Caco-2 (cell line): ENCODE measurements around the gene MFAP3. TPM values are rescaled to one million over a fixed set of nuclear protein-coding genes. Genes with fewer than 3 reads are reported as not detected.

Experiments used
- BruUV-seq: library from RNA; stranded (reverse); fragments of 400-500 nt; replicated peaks from 2 replicates; lab custom pipeline; 2021; lab: Mats Ljungman, UMichigan
- CTCF ChIA-PET: fragments of 300-600 bp; sonication (Branson Sonifier 250); formaldehyde crosslinking; loops from one replicate; lab custom pipeline; 2022; ENCODE audit warnings: antibody characterized with exemption; lab: Charles Lee
- POLR2A ChIA-PET: fragments of 300-600 bp; sonication (Branson Sonifier 250); formaldehyde crosslinking; loops from one replicate; lab custom pipeline; 2022; ENCODE audit warnings: antibody characterized with exemption; lab: Charles Lee
- DNase-seq, 2 experiments: peaks; one replicate each; pipeline versions ENCODE4 v3.0.0 to v3.0.0-alpha.2; 2020 to 2022
- H3K27me3 ChIP-seq: replicated peaks from 2 replicates; pipeline ENCODE4 v1.6.0; 2011; ENCODE audit warnings: low read length; ENCODE audit not compliant: control insufficient read depth, insufficient read depth
- H3K36me3 ChIP-seq: 2 replicates; pipeline ENCODE4 v1.5.1; 2011; ENCODE audit warnings: low read length; ENCODE audit not compliant: control insufficient read depth, insufficient read depth
- H3K4me1 ChIP-seq: fragments of 250-450 bp; sonication (Bioruptor Pico); 2 replicates; pipeline ENCODE4 v1.5.1; 2020; ENCODE audit warnings: mild to moderate bottlenecking
- H3K4me3 ChIP-seq: 2 replicates; pipeline ENCODE4 v1.5.1; 2011; ENCODE audit warnings: low read depth, mild to moderate bottlenecking, control low read depth, low read length
- H3K9me3 ChIP-seq: fragments of 250-450 bp; sonication (Bioruptor Pico); 2 replicates; pipeline ENCODE4 v1.5.1; 2020; ENCODE audit warnings: mild to moderate bottlenecking, moderate library complexity
- H3K27ac Mint-ChIP-seq: one replicate; pipeline ENCODE4 v1.8.0; 2022; ENCODE audit warnings: mixed read lengths; ENCODE audit not compliant: unreplicated experiment
- H3K27me3 Mint-ChIP-seq: one replicate; pipeline ENCODE4 v1.8.0; 2022; ENCODE audit warnings: mixed read lengths; ENCODE audit not compliant: insufficient read depth, unreplicated experiment
- H3K36me3 Mint-ChIP-seq: one replicate; pipeline ENCODE4 v1.8.0; 2022; ENCODE audit warnings: mild to moderate bottlenecking, mixed read lengths; ENCODE audit not compliant: insufficient read depth, unreplicated experiment
- H3K4me1 Mint-ChIP-seq: one replicate; pipeline ENCODE4 v1.8.0; 2022; ENCODE audit warnings: low read depth, mixed read lengths; ENCODE audit not compliant: unreplicated experiment
- H3K4me3 Mint-ChIP-seq: one replicate; pipeline ENCODE4 v1.8.0; 2022; ENCODE audit warnings: mild to moderate bottlenecking, moderate library complexity, mixed read lengths; ENCODE audit not compliant: unreplicated experiment
- H3K9me3 Mint-ChIP-seq: one replicate; pipeline ENCODE4 v1.8.0; 2022; ENCODE audit warnings: mixed read lengths; ENCODE audit not compliant: unreplicated experiment
- CTCF ChIP-seq, 2 experiments: fragments of 200-600 bp in 1 of 2; IDR thresholded peaks; 1 replicate in 1 of 2; 2 replicates in 1 of 2; pipeline versions ENCODE4 v1.5.1 to v1.8.0; 2011 to 2022; ENCODE audit warnings: antibody characterized with exemption in 1 of 2, control low read depth in 1 of 2, inconsistent platforms in 1 of 2, low read depth in 1 of 2, low read length in 1 of 2, mild to moderate bottlenecking in 1 of 2, moderate library complexity in 1 of 2; ENCODE audit not compliant: insufficient read depth in 1 of 2, severe bottlenecking in 1 of 2, unreplicated experiment in 1 of 2
- intact Hi-C: fragments of 100-400 bp; cut with micrococcal nuclease; formaldehyde crosslinking; loops from one replicate; pipeline ENCODE4 v1.10.0; 2022; ENCODE audit not compliant: unreplicated experiment
- total RNA-seq: library from RNA; stranded (reverse); gene quantifications from 2 replicates; pipeline ENCODE4 v1.2.3, GENCODE V29; 2022

MFAP3 gene
- total RNA-seq, 1 experiment from 2014 or later, result 24.1 TPM

GRCh38 chr5:154055201-154055600 is 16.4 kb downstream of the MFAP3 start:
- Histone ChIP-seq H3K27me3 (no peaks in the 10 kb centered on the region), H3K4me3 (no peak overlapping the region), H3K9me3 (no peaks in the 10 kb centered on the region), H3K4me1 (no peaks in the 10 kb centered on the region), H3K36me3 (no peaks in the 10 kb centered on the region; the same call in 1 of the 2 replicates)
- no peak for TF ChIP-seq CTCF (IDR thresholded peaks at IDR 0.05; ENCODE audit: insufficient read depth in 1 of 2, low read depth in 1 of 2, low read length in 1 of 2, severe bottlenecking in 1 of 2, unreplicated experiment in 1 of 2)
- Mint-ChIP-seq H3K4me1 (no peaks in the 10 kb centered on the region), H3K27me3 (no peaks in the 10 kb centered on the region), H3K4me3 (no peak overlapping the region), H3K27ac (no peak overlapping the region), H3K36me3 (peaks cover 15% of the 10 kb centered on the region), H3K9me3 (no peaks in the 10 kb centered on the region)
- DNase-seq, result no peak
- POLR2A ChIA-PET, result interaction anchor here (1.0 kb wide), 1 partner anchor 16 kb away, joined by 3 read pairs; the partner anchor contains the start of genes FAM114A2 and MFAP3
- intact Hi-C loops, result no loop called here
- CTCF ChIA-PET, result interaction anchor here (0.6 kb wide), 1 partner anchor 94 kb away, joined by 3 read pairs; no protein-coding TSS in a partner anchor
- BruUV-seq, result no TSS peak

GRCh38 chr5:154058055-154059038 is 19.6 kb downstream of the MFAP3 start:
- Mint-ChIP-seq H3K9me3 (no peaks in the 10 kb centered on the region), H3K36me3 (peaks cover 15% of the 10 kb centered on the region), H3K4me3 (no peak overlapping the region), H3K4me1 (no peaks in the 10 kb centered on the region), H3K27ac (no peak overlapping the region), H3K27me3 (no peaks in the 10 kb centered on the region)
- Histone ChIP-seq H3K36me3 (no peaks in the 10 kb centered on the region; the same call in 1 of the 2 replicates), H3K27me3 (no peaks in the 10 kb centered on the region), H3K4me3 (no peak overlapping the region), H3K9me3 (no peaks in the 10 kb centered on the region), H3K4me1 (no peaks in the 10 kb centered on the region)
- POLR2A ChIA-PET, result interaction anchor here (0.6 kb wide), 2 partner anchors 55 to 94 kb away, joined by 5 to 12 read pairs; no protein-coding TSS in a partner anchor
- intact Hi-C loops, result no loop called here
- DNase-seq, result no peak
- CTCF ChIA-PET, result interaction anchor here (0.7 kb wide), 1 partner anchor 14 kb away, joined by 4 read pairs; no protein-coding TSS in a partner anchor
- no peak for TF ChIP-seq CTCF (IDR thresholded peaks at IDR 0.05; ENCODE audit: insufficient read depth in 1 of 2, low read depth in 1 of 2, low read length in 1 of 2, severe bottlenecking in 1 of 2, unreplicated experiment in 1 of 2)
- no TSS peak for BruUV-seq

GRCh38 chr5:154059039-154059430 is 20.3 kb downstream of the MFAP3 start:
- Mint-ChIP-seq H3K4me3 (no peak overlapping the region), H3K27ac (no peak overlapping the region), H3K4me1 (no peaks in the 10 kb centered on the region), H3K36me3 (peaks cover 10% of the 10 kb centered on the region), H3K9me3 (no peaks in the 10 kb centered on the region), H3K27me3 (no peaks in the 10 kb centered on the region)
- Histone ChIP-seq H3K4me3 (no peak overlapping the region), H3K4me1 (no peaks in the 10 kb centered on the region), H3K9me3 (no peaks in the 10 kb centered on the region), H3K36me3 (no peaks in the 10 kb centered on the region; the same call in 1 of the 2 replicates), H3K27me3 (no peaks in the 10 kb centered on the region)
- intact Hi-C loops, result no loop called here
- POLR2A ChIA-PET, result interaction anchor here (0.6 kb wide), 1 partner anchor 56 kb away, joined by 12 read pairs; no protein-coding TSS in a partner anchor
- CTCF ChIA-PET, result interaction anchor here (0.7 kb wide), 1 partner anchor 14 kb away, joined by 4 read pairs; no protein-coding TSS in a partner anchor
- TF ChIP-seq CTCF (IDR thresholded peaks at IDR 0.05; ENCODE audit: insufficient read depth in 1 of 2, low read depth in 1 of 2, low read length in 1 of 2, severe bottlenecking in 1 of 2, unreplicated experiment in 1 of 2), result no peak
- BruUV-seq, result no TSS peak
- DNase-seq, result no peak
